ENCODE results near the gene ABCC9.
"Not testable (repeated sequence)": the region's sequence is repeated elsewhere in the genome, so short reads cannot be mapped to it uniquely, and the experiment has no call there.

Gene ABCC9

DNA sequence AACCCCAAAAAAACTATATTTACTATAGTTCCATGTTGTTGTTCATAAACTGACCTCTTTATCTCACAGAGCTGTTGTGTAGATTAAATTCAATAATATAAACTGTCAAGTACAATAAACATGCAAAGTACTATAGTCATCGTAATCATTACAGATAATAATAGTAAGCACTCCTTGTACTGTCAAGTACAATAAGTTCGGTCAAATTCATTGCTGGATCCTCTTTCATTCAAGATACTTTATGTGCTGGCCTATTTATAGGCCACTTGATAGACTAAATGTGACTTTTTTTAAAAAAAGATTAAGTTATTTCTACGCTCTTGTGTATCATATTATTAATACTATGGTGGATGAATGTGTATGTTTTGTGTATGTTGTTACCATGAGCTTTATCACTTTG, 127.5 kb downstream of the ABCC9 start:
- no peak for DNase-seq

DNA sequence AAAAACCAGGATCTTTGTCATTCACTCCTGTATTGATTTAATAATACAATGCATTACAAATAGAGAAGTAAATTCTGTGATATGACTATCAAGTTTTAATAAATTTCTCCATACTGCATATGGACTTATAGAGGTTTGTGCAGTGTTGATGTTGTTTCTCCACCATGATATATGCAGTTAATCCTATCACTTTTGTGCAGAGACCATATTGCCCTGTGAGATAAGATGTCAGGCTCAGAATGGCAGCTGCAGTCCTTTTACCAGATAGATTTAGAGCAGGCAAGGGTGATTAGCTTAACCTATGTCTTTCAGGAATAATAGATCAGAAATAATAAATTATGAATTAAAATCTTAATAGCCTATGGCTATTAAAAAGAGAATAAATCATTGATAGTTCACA, 128.1 kb downstream of the ABCC9 start:
- DNase-seq, result no peak

DNA sequence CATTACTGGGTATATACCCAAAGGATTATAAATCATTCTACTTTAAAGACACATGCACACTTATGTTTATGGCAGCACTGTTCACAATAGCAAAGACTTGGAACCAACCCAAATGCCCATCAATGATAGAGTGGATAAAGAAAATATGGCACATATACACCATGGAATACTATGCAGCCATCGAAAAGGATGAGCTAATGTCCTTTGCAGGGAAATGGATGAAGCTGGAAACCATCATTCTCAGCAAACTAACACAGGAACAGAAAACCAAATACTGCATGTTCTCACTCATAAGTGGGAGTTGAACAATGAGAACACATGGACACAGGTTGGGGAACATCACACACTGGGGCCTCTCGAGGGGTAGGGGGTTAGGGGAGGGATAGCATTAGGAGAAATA, 128.9 kb downstream of the ABCC9 start:
- DNase-seq, result not testable (repeated sequence)

DNA sequence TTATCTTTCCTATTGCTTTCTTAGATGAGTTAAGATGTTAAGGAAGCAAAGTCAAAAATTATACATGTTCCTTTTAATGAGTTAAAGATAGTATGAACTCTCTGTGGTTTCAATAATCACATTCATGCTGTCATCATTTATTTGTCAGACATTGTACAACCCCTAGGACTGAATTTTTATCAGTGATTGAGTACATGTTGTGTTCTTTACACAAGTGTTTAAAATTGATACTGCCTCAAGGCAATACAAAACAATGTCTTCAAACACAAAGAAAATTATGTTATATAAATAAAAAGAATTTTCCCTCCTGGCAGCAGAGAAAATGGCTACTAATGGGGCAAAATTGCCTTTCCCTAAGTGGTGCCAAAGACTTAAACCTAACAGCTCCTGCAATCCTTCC, 132.1 kb downstream of the ABCC9 start:
- no peak for DNase-seq

DNA sequence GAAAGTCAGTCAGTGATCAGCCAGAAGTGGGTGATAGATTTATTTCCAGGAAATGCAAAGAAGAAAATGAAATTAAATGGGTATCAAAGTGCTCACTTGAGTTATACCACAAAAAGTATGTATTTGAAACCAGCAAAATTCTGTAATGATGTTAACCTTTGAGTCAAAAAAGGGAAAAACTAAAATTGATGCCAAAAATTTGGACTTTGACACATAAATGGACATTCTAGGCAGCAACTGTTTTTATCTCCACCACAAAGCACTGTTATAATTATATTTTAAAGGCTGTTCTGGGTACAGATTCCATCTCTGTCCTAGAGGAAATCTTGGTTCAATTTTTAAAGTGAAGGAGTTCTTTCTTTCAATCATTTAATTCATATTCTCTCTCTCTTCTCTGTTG, 135.0 kb downstream of the ABCC9 start:
- DNase-seq, result no peak

DNA sequence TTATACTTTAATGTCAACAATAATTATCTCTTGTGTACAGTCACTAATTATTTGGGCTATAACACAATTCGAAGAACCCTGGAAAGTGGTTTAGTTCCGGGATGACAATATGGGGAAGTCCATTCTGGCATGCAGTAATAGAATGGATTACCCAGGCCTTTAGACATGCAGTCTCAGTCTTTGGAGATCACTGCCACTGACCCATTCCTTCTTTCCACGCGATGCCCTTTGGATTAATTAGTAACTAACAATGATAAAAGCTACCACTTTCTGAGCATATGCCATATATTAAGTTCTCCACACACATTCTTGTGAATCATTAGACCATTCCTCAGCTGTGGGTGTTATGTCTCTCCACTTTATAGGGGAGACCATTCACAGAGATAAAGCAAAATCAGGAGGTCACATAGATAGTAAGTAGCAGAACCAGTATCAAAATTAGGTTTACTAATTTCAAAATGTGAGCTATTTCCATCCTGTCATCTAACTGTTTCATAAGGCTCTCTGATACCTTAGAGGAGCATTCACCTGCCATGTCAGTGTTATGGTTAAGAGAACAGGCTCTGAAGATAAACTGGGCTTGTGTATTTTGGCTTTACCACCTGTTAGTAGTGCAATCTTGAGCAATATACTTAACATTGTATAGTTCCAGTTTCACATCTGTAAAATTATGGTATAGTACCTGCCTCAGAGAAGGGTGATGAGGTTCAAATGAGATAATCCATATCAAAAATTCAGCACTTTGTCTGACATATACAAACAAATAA, 139.5 kb downstream of the ABCC9 start:
- DNase-seq, result no peak

DNA sequence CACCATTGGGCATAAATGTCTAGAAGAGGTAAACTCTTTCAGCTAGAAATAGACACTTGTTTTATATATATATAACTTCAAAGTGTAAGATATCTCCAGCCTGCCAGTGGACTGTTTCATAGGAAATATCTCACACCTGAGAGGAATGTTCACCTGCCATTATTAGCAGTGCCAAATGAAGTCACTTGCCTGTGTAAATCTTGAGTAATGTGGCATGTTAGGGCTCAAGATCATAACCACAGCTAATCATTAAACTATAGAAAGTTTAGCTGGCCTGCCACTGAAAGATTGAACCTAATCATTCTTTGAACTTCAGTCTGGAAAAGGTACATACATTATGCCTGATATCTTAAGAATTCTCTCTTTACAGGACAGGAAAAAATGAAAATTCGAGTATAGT, 141.2 kb downstream of the ABCC9 start:
- no peak for DNase-seq

DNA sequence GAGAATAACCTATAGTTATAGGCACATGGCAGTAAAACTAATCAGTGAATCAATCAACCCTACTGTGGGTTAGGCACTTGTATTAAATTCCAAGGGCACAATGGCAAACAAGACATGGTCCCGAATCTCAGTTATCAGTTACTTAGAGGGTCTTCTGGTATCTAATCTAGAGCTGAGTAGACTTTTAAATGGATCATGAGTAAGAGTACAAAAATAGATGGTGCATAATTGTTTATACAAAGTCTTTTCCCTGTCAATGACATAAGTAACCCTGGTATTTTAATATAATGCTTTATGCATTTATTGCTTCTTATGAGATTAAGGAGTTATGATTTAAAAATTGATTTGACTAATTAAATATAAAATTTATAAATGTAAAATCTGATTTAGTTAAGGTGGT, 143.7 kb downstream of the ABCC9 start:
- no peak for DNase-seq

DNA sequence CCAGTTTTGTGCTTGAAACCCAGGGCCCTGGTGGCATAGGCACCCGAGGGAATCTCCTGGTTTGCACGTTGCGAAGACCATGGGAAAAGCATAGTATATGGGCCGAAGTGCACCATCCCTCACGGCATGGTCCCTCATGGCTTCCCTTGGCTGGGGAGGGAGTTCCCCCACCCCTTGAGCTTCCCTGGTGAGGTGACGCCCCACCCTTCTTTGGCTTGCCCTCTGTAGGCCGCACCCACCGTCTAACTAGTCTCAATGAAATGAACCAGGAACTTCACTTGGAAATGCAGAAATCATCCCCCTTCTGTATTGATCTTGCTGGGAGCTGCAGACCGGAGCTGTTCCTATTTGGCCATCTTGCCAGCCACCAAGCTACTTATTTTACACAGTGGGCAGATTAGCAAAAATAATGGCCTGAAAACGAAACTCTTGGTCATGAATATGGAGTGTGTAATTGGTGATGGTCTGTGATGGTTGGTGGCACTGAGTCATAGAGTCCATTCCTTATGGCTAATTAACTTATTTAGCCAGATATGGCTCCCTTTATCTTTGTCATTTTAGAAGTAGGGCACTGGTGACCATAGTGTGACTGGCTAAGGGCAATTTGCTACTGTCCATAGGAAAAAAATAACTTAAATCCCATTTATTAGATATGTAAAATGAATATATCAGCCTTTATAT, 145.4 kb downstream of the ABCC9 start:
- DNase-seq, result no peak

DNA sequence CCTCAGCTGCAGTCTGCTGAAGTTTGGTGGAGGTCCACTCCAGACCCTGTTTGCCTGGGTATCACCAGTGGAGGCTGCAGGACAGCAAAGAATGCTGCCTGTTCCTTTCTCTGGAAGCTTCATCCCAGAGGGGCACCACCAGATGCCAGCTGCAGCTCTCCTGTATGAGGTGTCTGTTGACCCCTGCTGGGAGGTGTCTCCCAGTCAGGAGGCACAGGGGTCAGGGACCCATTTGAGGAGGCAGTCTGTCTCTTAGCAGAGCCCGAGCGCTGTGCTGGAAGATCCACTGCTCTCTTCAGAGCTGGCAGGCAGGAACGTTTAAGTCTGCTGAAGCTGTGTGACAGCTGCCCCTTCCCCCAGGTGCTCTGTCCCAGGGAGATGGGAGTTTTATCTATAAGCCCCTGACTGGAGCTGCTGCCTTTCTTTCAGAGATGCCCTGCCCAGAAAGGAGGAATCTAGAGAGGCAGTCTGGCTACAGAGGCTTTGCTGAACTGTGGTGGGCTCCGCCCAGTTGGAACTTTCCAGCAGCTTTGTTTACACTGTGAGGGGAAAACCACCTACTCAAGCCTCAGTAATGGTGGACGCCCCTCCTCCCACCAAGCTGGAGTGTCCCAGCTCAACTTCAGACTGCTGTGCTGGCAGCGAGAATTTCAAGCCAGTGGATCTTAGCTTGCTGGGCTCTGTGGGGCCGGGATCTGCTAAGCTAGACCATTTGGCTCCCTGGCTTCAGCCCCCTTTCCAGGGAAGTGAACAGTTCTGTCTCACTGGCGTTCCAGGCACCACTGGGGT, 146.2 kb downstream of the ABCC9 start:
- DNase-seq, result not testable (repeated sequence)

DNA sequence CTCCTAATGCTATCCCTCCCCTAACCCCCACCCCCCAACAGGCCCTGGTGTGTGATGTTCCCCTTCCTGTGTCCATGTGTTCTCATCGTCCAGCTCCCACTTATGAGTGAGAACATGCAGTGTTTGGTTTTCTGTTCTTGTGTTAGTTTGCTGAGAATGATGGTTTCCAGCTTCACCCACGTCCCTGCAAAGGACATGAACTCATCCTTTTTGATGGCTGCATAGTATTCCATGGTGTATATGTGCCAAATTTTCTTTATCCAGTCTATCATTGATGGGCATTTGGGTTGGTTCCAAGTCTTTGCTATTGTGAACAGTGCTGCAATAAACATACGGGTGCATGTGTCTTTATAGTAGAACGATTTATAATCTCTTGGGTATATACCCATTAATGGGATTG, 151.5 kb downstream of the ABCC9 start:
- not testable (repeated sequence) for DNase-seq

DNA sequence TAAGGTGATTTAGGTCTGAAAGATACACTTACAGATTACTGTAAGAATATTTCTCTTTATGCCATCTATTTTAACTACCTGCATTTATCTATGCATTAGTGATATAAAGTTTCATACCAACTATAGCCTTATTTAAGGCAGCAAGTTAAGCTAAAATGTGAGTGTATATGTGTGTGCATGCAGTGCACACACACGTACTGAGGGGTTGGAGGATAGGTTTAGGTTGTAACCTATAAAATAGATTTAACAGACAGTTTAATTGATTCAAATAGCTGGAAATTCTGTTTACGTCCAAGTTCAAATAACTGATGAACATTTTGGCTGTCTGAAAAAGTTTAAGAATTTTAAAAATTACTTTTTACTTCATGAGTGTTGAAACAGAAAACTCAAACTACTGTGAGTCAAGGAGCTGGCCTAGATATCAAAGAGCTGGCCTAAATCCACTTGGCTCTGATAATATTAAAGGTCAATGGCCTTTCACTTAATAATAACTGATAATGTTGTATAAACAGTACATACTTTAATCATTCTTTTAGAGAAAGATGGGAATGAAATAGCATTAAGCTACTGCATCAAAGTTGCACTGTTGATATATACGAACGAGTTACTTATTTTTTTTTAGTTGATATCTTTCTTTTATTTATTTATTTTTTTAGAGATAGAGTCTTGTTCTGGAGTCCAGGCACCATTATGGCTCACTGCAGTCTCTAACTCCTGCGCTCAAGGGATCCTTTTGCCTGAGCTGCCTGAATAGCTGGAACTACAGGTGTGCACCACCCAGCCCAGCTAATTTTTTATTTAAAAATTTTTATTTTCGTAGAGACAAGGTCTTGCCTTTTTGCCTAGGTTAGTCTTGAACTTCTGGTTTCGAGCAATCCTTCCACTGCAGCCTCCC, 152.9 kb downstream of the ABCC9 start:
- no peak for DNase-seq

DNA sequence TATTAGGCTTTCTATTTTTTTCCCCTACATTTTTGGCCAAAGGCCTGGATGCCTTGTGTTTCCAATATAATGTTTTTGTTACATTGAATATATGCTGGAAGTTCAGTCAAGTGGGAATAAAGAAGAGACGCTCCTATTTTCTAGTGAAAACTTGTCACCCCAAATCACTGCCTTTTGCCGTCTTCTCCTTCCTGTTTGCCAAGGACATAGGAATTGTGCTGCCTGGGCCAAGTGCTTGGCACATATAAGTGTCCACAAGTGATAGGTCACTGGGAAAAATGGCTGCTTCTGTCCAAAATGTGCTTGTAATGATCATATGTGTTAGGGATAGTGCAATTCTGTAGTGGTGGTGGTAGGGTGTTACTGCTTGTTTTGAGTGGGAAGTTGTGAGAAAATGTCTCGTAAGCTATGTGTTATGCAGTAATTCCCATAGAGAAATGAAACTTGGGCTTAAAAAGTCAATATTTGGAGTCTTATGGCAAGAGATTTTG, 155.1 kb downstream of the ABCC9 start:
- DNase-seq, result no peak

DNA sequence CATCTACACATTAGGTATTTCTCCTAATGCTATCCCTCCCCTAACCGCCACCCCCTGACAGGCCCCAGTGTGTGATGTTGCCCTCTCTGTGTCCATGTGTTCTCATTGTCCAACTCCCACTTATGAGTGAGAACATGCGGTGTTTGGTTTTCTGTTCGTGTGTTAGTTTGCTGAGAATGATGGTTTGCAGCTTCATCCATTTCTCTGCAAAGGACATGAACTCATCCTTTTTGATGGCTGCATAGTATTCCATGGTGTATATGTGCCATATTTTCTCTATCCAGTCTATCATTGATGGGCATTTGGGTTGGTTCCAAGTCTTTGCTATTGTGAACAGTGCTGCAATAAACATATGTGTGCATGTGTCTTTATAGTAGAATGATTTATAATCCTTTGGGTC, 158.5 kb downstream of the ABCC9 start:
- DNase-seq, result not testable (repeated sequence)

DNA sequence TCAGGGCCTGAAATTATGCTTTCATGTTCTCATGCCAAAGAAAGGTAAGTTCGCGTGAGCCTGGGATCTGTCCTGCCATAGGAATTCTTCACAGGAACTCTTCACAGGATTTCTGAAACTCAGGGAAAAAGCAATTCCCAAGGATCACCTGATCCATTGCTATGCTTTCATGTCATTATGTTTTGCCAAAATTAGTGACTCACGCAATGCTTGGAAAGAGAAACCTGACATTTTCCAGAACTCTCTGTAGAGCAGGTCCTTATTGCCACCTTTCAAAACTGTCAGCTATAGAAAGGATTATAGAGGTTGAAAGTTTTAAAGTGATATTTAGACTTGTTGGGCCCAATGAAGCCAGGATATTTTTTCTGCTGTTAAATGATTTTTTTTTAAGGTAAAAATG, 160.4 kb downstream of the ABCC9 start:
- DNase-seq, result no peak

DNA sequence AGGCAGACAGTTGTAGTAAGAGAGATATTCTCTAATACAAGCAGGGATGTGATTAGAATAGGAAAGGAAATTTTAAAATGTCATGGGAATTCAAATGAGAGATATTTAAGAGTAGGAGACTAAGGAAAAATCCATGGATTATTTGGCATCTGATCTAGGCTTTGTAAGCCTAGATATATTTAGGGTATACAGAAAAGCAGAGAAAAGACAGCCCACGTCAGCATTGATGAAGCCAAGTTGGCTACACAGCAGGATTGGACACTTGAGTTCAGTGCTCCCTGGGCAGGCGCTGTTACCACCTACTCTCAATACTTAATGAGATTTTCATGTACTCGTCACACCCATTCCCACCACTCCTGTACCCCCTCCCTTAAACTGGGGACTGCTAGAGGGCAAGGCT, 165.1 kb downstream of the ABCC9 start:
- no peak for DNase-seq

DNA sequence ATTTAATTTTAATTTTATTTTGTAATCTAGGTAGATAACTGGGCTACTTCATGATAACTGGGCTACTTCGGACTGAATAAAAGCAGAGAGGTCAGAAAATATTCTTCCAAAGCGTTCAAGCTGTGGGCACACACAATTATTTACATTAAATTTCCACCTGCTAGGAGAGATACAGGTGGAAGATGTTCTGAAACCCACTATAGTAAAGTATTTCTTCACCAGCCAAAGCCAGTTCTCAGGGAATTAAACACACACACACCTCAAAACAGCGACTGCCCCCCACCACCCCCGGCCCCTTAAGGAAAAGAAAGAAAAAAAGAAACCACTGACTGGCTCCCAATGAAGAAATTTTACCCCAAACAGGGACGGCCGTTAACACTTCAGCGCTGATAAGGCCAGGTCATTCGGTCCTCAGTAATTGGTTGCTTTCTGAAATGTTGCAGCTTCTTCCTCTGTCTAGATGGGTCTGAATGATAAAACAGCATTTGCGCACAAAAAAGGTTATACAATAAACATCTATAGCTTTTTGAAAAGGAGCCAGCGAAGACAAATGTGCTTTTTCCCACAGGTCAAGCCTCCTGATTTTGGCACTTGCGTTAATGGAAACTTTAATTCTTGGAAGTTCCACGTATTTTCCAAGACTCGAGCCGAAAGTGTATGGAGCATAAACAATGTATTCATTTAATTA, 165.9 kb downstream of the ABCC9 start:
- DNase-seq, result no peak

DNA sequence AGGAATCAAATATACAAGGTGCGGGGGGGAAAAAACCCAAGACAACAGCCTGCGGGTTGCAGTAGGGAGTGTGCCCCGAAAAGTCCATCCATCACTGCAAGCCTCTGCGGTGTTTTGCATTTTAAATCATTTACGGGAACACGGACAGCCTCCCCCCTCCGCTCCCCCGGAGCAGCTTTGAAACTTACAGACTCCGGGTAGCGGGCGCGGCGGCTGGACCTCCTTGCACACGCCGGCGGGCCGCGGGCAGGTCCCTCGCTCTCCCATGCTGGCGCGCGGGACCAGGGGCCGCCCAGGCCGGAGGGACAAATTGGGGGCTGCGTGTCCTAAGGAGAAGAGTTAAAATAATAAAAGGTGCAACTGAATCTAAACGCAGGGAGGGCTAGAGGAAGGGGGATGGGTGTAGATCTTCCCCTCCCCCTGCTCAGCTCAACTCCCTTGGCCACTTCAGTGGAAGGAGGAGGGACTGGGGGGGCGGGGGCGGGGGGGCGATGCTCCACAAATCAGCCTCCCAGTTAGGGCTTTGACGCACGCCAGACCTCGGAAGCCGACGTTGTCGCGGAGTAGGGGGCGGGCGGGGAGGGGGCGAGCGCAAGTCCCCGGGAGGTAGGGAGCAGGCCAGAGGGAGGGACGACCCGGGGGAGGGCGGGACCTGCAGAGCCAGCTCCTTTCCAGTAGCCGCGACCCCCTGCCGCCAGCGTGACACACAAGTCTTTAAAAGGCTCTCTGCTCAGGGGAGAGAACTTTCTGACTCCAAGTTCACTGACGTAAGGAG, 166.7 kb downstream of the ABCC9 start, which contains the start of gene KCNJ8:
KCNJ8 (minus strand) TSS at position 349 of the 775 bp plus-strand sequence. CDS start 1,090 bp downstream, outside the sequence.
- no peak for DNase-seq

DNA sequence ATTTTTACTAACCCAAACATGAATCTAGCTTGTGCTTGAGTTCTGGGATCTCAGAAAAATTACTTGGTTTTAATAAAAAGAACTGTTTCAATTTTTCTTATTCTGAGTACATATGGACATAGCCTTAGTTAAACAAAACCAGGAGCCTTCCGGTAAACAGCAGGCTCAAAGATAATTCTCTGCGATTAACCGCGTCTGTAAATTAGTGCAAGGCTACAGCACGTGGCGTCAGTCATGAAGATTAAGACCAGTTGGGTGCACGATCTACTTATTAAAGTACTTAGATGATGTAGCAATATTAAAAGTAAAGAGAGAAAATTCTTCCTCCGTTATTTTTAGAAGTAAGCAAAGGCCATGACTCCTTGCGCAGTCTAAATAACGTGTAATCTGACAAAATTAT, 167.4 kb downstream of the ABCC9 start:
- DNase-seq, result no peak

DNA sequence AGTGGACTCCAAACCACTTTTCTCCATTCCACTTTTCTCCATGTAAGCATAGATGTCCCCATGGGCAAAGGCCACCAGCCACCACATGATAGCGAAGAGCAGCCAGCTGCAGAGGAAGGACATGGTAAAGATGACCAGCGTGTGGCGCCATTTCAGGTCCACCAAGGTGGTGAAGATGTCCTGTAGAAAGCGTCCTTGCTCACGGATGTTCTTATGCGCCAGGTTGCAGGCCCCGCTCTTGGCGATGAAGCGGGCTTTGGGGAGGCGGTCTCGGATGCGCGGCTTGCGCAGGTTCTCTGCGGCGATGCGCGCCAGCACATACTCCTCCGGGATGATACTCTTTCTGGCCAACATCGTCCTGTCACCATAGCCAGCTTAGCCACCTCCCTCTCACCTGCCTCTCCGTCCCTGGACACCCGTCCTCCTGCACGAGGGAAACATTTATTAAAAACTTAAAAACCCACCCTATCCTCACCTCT, 167.9 kb downstream of the ABCC9 start:
- DNase-seq, result no peak

DNA sequence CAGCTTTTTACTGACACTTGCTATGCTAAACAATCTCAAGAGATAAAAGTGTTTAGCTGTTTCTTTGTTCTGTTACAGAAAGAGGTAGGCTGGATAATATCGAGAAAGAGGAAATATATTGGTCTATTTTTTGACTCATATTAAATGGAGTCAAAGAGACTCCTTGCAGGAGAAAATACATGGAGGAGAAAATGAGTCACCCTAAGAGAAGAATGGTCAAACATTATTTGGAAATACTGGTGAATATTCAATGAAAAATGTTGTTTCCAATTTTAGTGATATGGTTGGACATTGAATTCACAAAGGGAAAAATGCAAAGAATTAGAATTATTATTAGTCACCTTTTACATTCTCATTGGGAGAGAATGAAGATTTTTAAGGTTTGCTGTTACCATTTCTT, 169.9 kb downstream of the ABCC9 start:
- DNase-seq, result no peak
